Neural progenitor cell (in vitro differentiated cells): Measurements from ENCODE around the gene UTP14A.

Experiments used
- CTCF ChIP-seq: fragments of 200-600 bp; sonication (generic); IDR thresholded peaks from 2 replicates; pipeline ENCODE4 v1.5.1; 2017; ENCODE audit warnings: antibody characterized with exemption, mild to moderate bottlenecking
- EZH2 ChIP-seq: fragments of 200-600 bp; sonication (generic); IDR thresholded peaks from 2 replicates; pipeline ENCODE4 v1.6.1; 2017; ENCODE audit warnings: antibody characterized with exemption, mild to moderate bottlenecking, moderate library complexity

DNA sequence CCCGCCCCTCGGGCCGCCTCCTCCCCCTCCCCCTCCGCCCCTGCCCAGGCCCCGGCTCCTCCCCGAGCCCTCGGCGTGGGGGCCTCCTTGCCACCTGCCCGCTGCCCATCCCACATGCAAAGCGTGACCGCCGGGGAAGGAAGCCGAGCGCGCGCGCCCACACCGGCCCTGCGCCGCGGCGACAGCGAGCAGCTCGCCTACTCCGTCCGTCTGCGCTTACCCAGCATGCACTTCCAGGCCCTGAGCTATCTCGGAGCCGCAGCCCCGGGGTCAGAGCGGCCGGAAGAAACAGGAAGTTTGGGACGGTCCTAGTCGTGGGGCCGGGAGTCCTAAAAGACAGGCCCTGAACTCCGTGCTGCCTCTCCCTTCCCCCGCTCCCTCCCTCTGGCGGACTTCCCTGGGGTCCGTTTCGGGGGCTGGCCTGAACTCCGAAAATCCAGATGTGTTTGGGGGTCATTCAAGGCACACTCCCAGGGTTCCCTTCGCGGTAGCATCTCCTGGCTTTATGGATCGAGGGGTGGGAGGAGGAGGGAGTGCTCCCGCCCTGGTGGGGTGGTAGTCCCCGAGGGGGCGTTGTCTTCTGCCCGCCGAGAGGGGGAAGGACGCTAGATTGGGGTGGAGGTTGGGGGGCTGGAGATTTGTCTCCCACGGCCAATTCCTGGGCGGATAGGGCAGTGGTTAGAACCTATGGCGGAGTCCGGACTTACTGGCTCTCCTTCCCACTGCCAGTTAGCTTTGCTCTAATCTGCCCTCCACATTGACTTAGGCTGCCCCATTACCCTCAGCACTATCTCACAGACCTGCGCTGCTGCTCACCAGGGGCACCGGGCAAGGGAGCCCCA lies 51.5 kb downstream of the UTP14A start:
- TF ChIP-seq CTCF (no peak), EZH2 (no peak)
